ENCODE results near the gene RALGPS2.

Gene RALGPS2, protein sequence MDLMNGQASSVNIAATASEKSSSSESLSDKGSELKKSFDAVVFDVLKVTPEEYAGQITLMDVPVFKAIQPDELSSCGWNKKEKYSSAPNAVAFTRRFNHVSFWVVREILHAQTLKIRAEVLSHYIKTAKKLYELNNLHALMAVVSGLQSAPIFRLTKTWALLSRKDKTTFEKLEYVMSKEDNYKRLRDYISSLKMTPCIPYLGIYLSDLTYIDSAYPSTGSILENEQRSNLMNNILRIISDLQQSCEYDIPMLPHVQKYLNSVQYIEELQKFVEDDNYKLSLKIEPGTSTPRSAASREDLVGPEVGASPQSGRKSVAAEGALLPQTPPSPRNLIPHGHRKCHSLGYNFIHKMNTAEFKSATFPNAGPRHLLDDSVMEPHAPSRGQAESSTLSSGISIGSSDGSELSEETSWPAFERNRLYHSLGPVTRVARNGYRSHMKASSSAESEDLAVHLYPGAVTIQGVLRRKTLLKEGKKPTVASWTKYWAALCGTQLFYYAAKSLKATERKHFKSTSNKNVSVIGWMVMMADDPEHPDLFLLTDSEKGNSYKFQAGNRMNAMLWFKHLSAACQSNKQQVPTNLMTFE

GRCh38 chr1:178724728-178725465 is at the start of gene RALGPS2:
Gene RALGPS2, plus strand, starts transcription at chr1:178725244. Its CDS starts 51,521 bp downstream, at chr1:178776765.
- DNase-seq (ENCODE audit: low read depth in 2 of 2) = peak in 1 of 2 donors; percentile 45

DNA sequence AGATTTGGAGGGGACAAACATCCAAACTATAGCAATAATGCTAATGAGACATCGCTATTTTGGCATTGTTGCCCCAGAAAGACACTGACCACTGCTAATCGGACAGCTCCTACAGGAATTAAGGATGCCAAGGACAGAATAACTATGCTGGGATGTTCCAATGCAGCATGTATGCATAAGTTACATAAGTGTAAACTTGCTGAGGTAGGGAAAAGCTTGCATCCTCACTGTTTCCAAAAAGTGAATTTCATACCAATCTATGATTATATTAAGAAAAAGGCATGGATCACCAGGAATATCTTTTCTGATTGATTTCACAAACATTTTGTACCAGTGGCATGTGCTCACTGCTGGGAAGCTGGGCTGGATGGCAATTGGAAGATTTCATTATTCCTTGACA is 45.8 kb upstream of the RALGPS2 start:
- no peak for DNase-seq (ENCODE audit: low read depth in 2 of 2)

- DNase-seq (ENCODE audit: low read depth in 2 of 2) = no peak
Measured at GRCh38 chr1:178682429-178682828, 42.6 kb upstream of the RALGPS2 start.

DNA sequence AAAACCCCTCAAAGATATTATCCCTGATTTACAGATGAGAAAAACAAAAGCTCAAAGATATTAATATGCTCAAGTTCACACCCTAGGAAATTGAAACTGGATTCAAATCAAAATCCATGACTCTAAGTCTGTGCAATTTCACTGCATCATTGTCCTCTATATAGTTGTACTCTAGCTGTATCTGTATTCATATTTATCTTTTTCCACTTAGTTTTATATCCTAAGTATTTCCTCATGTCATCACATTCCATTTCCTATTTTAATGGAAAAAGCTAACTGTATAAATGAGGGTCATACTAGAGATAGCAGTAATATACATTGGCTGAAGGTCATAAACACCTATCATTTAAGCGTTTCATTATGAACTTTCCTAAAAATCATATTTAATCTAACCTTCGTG is 42.2 kb upstream of the RALGPS2 start:
- no peak for DNase-seq (ENCODE audit: low read depth in 2 of 2)

DNA sequence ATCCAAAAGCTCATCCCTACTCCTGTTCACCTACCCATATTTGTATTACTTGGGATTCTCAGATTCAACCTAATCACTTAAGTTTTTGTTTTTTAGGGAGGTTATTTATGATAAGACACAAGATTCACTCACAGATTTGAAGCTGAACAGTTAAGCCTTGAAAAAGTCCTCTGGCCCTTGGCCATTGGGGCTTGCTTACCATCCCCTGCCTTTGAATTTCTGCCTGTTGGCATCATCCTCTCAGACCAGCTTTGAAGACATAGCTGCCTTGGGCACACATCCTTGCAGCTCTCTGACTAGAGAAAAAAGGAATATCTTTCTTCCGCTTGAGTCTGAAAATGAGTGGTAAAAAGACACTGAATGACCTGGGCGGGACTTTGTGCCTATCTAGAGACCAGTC is 41.8 kb upstream of the RALGPS2 start:
- DNase-seq (ENCODE audit: low read depth in 2 of 2) = no peak

DNA sequence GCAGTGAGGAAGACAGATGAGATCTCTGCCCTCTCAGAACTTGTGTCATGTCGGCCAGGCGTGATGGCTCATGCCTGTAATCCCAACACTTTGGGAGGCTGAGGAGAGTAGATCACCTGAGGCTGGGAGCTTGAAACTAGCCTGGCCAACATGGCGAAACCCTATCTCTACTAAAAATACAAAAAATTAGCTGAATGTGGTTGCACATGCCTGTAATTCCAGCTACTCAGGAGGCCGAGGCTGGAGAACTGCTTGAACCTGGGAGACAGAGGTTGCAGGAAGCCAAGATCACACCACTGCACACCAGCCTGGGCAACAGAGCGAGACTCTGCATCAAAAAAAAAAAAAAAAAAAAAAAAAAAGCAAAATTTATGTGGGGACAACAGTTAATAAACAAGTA is 40.9 kb upstream of the RALGPS2 start:
- DNase-seq (ENCODE audit: low read depth in 2 of 2) = no peak

DNA sequence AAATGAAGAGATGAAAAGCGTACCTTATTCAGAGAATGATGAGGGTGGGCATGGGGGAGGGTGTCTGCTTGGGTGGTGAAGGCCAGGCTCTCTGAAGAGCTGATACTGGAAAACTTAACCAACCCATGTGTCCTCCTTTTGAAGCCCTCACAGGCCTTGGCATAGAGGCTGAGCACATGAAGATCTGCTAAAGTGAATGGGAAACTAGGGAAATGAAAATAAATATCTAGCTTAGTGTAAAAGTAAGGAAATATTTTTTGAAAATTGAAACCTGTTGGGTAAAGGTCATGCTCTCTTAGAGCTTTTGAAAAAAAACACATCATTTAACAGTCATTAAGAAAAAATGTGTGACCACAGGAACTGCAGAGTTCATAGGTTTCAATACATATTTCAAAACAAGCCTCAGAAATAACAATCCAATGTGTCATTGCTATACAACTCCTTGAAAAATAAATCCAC is 40.5 kb upstream of the RALGPS2 start:
- DNase-seq (ENCODE audit: low read depth in 2 of 2) = no peak

DNA sequence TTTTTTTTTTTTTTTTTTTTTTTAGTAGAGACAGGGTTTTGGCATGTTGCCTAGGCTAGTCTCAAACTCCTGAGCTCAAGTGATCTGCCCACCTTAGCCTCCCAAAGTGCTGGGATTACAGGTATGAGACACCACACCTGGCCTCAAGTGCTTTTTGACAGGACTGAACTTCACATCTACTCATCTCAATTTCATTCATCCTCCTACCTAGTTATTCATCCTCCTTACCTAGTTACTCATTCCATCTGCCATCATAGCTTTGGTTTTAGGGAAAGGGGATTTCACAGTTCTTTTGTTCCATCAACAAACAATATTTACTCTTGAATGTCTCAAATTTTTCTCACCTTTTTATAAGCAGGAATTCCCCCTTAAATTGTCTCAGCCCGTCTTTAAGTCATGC is 38.6 kb upstream of the RALGPS2 start:
- DNase-seq (ENCODE audit: low read depth in 2 of 2) = no peak

- DNase-seq (ENCODE audit: low read depth in 2 of 2) = no peak
Measured at GRCh38 chr1:178688244-178688643, 36.8 kb upstream of the RALGPS2 start.

DNA sequence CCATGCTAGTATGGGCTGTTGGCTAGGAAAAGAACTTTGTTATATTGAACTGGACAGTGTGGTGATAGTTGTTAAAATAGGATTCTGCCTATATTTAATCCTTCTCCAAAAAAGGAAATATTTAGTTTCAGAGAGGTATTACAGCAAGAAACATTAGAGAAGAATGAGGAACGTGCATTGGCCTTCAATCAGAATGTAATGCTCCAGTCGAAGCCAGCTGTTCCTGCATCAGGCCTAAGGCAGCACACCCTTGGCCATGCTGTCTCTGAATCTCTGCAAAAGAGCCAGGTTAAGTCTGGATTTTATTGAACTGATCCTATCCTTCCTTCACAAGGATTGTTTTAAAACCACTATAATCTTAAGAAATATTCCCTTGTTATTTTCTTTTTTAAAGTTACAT is 35.3 kb upstream of the RALGPS2 start:
- DNase-seq (ENCODE audit: low read depth in 2 of 2) = no peak

GRCh38 chr1:178690496-178690895 is 34.5 kb upstream of the RALGPS2 start:
- DNase-seq (ENCODE audit: low read depth in 2 of 2) = no peak

- no peak for DNase-seq (ENCODE audit: low read depth in 2 of 2)
Measured at GRCh38 chr1:178692564-178693327, 32.3 kb upstream of the RALGPS2 start.

- DNase-seq (ENCODE audit: low read depth in 2 of 2) = no peak
Measured at GRCh38 chr1:178693366-178693765, 31.7 kb upstream of the RALGPS2 start.

- DNase-seq (ENCODE audit: low read depth in 2 of 2) = no peak
Measured at GRCh38 chr1:178694923-178695525, 30.0 kb upstream of the RALGPS2 start.

GRCh38 chr1:178702146-178702545 is 22.9 kb upstream of the RALGPS2 start:
- DNase-seq (ENCODE audit: low read depth in 2 of 2) = no peak

DNA sequence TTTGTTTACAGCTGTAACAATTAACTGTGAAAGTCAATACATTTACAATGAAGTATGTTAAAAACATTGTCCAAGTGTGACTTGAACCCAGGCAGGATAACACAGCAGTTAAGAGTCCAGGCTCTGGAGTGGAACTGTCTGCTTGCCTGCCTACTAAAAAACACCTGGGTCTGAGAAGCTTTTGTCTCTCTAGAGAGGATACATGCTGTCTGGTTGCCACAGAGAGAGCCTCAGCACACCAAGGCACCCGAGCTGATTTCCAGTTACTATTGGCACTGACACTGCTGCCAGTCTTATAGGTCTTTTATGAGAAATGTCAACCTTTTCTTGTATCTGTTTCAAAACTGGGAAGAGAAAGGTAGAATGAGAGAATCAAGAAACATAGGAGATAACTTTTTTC is 20.2 kb upstream of the RALGPS2 start:
- DNase-seq (ENCODE audit: low read depth in 2 of 2) = no peak

- DNase-seq (ENCODE audit: low read depth in 2 of 2) = no peak
Measured at GRCh38 chr1:178706432-178706831, 18.6 kb upstream of the RALGPS2 start.

- no peak for DNase-seq (ENCODE audit: low read depth in 2 of 2)
Measured at GRCh38 chr1:178713259-178713658, 11.8 kb upstream of the RALGPS2 start.

DNA sequence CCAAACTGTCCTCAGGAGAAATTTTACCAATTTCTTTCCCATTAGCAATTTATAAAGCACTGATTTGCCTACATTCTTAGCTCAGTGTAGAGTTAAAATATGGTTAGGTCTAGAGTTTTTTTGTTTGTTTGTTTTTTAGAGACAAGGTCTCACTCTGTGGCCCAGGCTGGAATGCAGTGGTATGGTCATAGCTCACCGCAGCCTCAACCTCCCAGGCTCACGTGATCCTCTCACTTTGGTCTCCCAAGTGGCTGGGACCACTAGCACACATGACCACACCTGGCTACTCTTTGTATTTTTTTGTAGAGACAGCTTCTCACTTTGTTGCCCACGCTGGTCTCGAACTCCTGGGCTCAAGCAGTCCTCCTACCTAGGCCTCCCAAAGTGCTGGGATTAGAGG is 10.6 kb upstream of the RALGPS2 start:
- no peak for DNase-seq (ENCODE audit: low read depth in 2 of 2)

DNA sequence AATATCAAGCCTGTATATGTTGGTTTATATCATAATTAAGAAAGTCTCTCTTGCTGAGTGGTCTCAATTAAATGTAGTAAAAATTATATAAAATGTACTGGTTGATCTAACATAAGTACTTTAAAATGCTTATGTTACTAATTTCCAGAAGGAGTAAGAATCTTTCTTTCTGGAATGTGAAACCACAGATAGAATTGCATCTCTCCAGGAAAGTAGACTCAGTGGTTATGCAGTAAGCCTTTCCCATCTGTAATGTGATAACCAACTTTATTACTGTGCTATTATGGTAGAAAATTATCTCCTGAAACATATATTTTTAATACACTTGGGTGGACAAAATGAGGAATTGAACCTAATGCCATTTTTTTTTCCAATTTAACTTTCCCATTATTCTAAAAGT is 8.9 kb upstream of the RALGPS2 start:
- no peak for DNase-seq (ENCODE audit: low read depth in 2 of 2)

DNA sequence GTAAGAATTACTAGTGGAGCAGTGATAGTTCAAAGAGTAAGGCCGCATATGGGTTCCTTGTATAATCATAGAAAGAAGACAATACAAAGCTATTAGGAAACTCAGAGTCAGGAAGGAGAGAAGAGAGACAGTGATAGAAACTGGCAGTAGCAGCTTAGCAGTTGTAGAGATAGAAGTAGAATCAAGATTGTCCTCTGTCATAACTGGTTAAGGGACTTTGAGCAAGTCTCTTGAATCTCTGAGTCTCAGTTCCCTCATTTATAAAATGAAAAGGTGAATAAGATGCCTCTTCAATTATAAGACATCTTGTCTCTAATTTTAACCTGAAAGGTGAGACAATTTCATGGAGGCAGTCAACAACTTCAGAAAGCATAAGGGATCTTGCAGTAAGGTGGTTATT is 6.5 kb upstream of the RALGPS2 start:
- DNase-seq (ENCODE audit: low read depth in 2 of 2) = no peak

DNA sequence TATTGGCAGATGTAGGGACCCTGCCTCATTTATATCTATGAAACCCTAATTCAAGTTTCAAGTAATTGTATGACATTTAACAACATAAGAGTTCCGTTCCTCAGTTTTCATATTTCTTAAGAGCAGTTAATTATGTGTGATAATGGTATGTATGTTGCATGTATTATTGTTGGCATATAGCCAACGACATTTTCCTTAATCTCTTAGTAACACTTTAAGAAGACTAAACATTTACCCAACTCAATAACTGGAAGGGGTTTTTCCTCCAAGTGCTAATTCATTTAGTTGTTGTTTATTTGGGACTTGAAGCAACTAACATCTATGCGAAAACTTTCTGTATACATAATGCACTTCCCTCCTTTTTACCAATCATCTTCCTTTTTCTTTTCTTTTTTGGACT is 1.5 kb upstream of the RALGPS2 start:
- no peak for DNase-seq (ENCODE audit: low read depth in 2 of 2)
